ENCODE results near the gene EDN1. TPM values are rescaled to one million over a fixed set of nuclear protein-coding genes. Genes with fewer than 3 reads are reported as not detected.
"Not testable (repeated sequence)": the region's sequence is repeated elsewhere in the genome, so short reads cannot be mapped to it uniquely, and the experiment has no call there.

The EDN1 gene
- total and polyA plus RNA-seq, 2 of the 13 experiments (the other 11 are each of a cell fraction or from before 2014, with no cell fraction given): 0.15 to 1.2 TPM

DNA sequence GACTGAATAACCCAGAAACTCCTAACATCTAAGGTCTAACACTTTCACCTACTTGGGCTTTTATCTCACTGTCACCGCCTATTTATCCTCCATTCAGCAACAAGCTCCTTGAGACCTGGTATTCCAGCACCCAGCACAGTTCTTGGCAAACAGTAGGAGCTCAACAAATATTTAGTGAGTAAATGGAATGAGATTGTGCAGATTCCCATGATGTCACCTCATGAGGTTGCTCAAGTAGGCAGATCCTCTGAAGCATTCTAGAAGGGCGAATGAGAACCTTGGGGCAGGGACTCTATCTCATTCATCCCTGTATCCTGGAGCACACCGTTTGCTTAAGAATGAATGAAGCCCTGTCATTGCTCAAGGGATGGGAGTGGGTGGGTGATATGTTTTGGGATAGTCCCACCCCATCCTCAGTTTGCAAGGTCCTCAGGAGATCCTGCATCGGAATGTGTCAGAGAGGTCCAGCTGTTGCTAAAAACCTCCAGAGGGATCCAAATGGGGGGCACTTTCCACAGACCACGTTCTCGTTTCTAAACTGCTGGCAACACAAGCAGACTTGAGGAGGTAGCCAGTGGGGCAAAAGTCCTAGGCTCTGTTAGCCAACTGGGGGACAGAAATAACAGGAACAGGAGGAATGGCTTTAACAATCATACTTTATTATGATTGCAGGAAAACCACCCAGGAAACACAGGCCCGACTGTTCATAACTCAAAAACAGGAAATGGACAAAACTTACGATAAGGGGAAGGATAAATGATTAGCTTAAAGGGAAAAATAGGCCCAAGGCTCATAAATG is 42.0 kb downstream of the EDN1 start (continued):
- TF ChIP-seq HNRNPH1 (optimal IDR thresholded peaks at IDR 0.05; ENCODE audit: low read depth, low read length) (no peak), ZKSCAN8 (CRISPR knock-in tag; IDR thresholded peaks at IDR 0.05; ENCODE audit: borderline replicate concordance) (peak; percentile 75), JARID2 (CRISPR knock-in tag; IDR thresholded peaks at IDR 0.05; ENCODE audit: insufficient replicate concordance) (no peak), RXRB (CRISPR knock-in tag; IDR thresholded peaks at IDR 0.05; ENCODE audit: borderline replicate concordance) (peak; percentile 66; the same call in 1 of the 2 replicates), PITX1 (CRISPR knock-in tag; IDR thresholded peaks at IDR 0.05) (no peak), MED8 (CRISPR knock-in tag; IDR thresholded peaks at IDR 0.05; ENCODE audit: insufficient replicate concordance) (peak; percentile 27)

DNA sequence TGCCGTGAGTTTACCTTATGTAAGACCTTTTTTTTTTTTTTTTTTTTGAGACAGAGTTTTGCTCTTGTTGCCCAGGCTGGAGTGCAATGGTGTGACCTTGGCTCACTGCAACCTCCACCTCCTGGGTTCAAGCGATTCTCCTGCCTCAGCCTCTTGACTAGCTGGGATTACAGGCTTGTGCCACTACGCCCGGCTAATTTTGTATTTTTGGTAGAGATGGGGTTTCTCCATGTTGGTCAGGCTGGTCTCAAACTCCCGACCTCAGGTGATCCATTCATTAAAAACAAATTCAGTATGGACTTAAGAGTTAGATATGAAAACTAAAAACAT is 42.6 kb downstream of the EDN1 start:
- H4K20me1 ChIP-seq (ENCODE audit: insufficient read depth, low read length); H3K4me3 ChIP-seq (replicated peaks in 1 of 3; ENCODE audit: insufficient read depth in 1 of 3, low read depth in 2 of 3, low read length in 3 of 3); DNase-seq (ENCODE audit: low spot score); ATAC-seq; in situ Hi-C loops (cut with HindIII; ENCODE audit: extremely low pct_ligation_motif_present, low pct_unique_long_range_greater_than_20kb); intact Hi-C loops (cut with micrococcal nuclease; ENCODE audit: unreplicated experiment); H3K27me3 ChIP-seq (ENCODE audit: control insufficient read depth in 1 of 2, insufficient read depth in 2 of 2, low read length in 2 of 2); BruUV-seq (replicated peaks); H3K79me2 ChIP-seq (ENCODE audit: insufficient read depth, low read length); FAIRE-seq; H3K9me3 ChIP-seq (ENCODE audit: low read length); H2AFZ ChIP-seq (ENCODE audit: low read length); H3K36me3 ChIP-seq (replicated peaks in 1 of 2; ENCODE audit: control insufficient read depth in 1 of 2, insufficient read depth in 2 of 2, low read length in 2 of 2); H3K9ac ChIP-seq (ENCODE audit: insufficient read depth, low read depth, low read length); CTCF ChIA-PET (ENCODE audit: low intra/inter-chr PET ratio, low total read pairs); TF ChIP-seq SOX6 (IDR thresholded peaks at IDR 0.05): not testable (repeated sequence)
- POLR2A ChIA-PET: interaction anchor here (0.9 to 2.7 kb wide), 5 partner anchors 9 to 33 kb away, joined by 3 to 17 read pairs (median 7); no protein-coding TSS in a partner anchor
- peaks cover 87% of the 10 kb centered on the region for H3K4me1 ChIP-seq (ENCODE audit: insufficient read depth, low read length)
- peak overlapping the region; percentile 65 for H3K27ac ChIP-seq (ENCODE audit: extremely low read length, insufficient read depth, low read length)
- H3K4me2 ChIP-seq (ENCODE audit: low read depth, low read length): peak overlapping the region; percentile 25; the same call in 1 of the 2 replicates
- 50% methylated on average over 5 of the region's 5 CpGs for WGBS (ENCODE audit: low lambda C conversion rate)
- 0 out of 2 replicates have a peak, but pooled peaks have one; percentile 4 for TF ChIP-seq ELF3 (CRISPR knock-in tag; IDR thresholded peaks at IDR 0.05)
- TF ChIP-seq ZMYM3 (CRISPR knock-in tag; IDR thresholded peaks at IDR 0.05): peak; percentile 69
- TF ChIP-seq, protein P1, sequence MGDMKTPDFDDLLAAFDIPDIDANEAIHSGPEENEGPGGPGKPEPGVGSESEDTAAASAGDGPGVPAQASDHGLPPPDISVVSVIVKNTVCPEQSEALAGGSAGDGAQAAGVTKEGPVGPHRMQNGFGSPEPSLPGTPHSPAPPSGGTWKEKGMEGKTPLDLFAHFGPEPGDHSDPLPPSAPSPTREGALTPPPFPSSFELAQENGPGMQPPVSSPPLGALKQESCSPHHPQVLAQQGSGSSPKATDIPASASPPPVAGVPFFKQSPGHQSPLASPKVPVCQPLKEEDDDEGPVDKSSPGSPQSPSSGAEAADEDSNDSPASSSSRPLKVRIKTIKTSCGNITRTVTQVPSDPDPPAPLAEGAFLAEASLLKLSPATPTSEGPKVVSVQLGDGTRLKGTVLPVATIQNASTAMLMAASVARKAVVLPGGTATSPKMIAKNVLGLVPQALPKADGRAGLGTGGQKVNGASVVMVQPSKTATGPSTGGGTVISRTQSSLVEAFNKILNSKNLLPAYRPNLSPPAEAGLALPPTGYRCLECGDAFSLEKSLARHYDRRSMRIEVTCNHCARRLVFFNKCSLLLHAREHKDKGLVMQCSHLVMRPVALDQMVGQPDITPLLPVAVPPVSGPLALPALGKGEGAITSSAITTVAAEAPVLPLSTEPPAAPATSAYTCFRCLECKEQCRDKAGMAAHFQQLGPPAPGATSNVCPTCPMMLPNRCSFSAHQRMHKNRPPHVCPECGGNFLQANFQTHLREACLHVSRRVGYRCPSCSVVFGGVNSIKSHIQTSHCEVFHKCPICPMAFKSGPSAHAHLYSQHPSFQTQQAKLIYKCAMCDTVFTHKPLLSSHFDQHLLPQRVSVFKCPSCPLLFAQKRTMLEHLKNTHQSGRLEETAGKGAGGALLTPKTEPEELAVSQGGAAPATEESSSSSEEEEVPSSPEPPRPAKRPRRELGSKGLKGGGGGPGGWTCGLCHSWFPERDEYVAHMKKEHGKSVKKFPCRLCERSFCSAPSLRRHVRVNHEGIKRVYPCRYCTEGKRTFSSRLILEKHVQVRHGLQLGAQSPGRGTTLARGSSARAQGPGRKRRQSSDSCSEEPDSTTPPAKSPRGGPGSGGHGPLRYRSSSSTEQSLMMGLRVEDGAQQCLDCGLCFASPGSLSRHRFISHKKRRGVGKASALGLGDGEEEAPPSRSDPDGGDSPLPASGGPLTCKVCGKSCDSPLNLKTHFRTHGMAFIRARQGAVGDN (CRISPR knock-in tag; IDR thresholded peaks at IDR 0.05): peak; percentile 28; the same call in 1 of the 2 replicates
- TF ChIP-seq, protein P2, sequence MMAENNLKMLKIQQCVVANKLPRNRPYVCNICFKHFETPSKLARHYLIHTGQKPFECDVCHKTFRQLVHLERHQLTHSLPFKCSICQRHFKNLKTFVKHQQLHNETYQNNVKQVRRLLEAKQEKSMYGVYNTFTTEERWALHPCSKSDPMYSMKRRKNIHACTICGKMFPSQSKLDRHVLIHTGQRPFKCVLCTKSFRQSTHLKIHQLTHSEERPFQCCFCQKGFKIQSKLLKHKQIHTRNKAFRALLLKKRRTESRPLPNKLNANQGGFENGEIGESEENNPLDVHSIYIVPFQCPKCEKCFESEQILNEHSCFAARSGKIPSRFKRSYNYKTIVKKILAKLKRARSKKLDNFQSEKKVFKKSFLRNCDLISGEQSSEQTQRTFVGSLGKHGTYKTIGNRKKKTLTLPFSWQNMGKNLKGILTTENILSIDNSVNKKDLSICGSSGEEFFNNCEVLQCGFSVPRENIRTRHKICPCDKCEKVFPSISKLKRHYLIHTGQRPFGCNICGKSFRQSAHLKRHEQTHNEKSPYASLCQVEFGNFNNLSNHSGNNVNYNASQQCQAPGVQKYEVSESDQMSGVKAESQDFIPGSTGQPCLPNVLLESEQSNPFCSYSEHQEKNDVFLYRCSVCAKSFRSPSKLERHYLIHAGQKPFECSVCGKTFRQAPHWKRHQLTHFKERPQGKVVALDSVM (CRISPR knock-in tag; IDR thresholded peaks at IDR 0.05): peak; percentile 93
- TF ChIP-seq, protein P3, sequence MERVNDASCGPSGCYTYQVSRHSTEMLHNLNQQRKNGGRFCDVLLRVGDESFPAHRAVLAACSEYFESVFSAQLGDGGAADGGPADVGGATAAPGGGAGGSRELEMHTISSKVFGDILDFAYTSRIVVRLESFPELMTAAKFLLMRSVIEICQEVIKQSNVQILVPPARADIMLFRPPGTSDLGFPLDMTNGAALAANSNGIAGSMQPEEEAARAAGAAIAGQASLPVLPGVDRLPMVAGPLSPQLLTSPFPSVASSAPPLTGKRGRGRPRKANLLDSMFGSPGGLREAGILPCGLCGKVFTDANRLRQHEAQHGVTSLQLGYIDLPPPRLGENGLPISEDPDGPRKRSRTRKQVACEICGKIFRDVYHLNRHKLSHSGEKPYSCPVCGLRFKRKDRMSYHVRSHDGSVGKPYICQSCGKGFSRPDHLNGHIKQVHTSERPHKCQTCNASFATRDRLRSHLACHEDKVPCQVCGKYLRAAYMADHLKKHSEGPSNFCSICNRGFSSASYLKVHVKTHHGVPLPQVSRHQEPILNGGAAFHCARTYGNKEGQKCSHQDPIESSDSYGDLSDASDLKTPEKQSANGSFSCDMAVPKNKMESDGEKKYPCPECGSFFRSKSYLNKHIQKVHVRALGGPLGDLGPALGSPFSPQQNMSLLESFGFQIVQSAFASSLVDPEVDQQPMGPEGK (CRISPR knock-in tag; IDR thresholded peaks at IDR 0.05): 0 out of 2 replicates have a peak, but pooled peaks have one; percentile 2
- TF ChIP-seq SOX6 (CRISPR knock-in tag; IDR thresholded peaks at IDR 0.05): peak; percentile 17; the same call in 1 of the 2 replicates
